DMS53 treated with DMSO at 0.1 percent for 48 hours (cell line): ENCODE results near the gene MRGPRD.

ENCODE experiments used
- DNase-seq: peaks from one replicate; lab custom pipeline; 2025; ENCODE audit not compliant: unreplicated experiment; lab: John Stamatoyannopoulos, UW

Gene MRGPRD

GRCh38 chr11:68948935-68949334 is 31.9 kb downstream of the MRGPRD start:
- no peak for DNase-seq

GRCh38 chr11:68948496-68948895 is 32.3 kb downstream of the MRGPRD start:
- no peak for DNase-seq

DNA sequence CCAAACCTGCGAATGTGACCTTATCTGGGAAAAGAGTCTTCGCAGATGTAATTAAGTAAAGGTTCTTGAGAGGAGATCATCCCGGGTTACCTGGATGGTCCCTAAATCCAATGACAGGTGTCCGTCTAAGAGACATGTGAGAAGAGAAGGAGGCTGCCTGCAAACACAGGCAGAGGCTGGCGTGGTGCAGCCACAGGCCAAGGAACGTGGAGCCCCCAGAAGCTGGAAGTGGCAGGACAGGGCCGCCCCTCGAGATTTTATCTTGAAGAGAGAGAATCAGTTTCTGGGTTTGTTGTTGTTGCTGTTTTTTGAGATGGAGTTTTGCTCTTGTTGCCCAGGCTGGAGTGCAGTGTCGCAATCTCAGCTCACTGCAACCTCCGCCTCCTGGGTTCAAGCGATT is 33.6 kb downstream of the MRGPRD start:
- DNase-seq: no peak

GRCh38 chr11:68946416-68947090 is 34.2 kb downstream of the MRGPRD start:
- no peak for DNase-seq

GRCh38 chr11:68942751-68943271 is 38.0 kb downstream of the MRGPRD start:
- DNase-seq: no peak

DNA sequence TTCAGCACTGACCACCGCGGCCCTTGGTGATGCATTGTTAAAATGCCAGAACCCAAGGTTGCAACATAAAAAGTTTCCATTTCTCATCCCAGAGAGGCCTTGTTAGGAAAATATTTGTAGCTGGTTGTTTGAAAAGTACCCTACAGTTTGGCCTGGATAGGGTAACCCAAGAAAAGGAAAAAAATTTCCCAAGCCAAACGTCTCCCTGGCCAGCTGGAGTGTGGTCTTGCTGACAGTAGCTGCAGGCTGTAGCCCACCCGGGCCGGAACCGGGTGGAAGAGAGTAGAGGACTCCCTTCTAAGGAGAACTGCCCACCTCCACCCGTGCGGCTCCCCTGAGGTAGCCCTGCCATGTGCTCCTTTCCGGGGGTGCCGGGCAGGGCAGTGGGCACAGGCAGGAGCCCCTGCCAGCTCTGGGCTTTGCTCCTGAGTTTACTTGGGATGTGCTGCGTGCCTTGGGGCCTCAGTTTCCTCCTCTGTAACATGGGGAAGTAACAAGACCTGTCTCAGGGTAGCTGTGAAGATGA is 38.6 kb downstream of the MRGPRD start:
- DNase-seq: no peak

DNA sequence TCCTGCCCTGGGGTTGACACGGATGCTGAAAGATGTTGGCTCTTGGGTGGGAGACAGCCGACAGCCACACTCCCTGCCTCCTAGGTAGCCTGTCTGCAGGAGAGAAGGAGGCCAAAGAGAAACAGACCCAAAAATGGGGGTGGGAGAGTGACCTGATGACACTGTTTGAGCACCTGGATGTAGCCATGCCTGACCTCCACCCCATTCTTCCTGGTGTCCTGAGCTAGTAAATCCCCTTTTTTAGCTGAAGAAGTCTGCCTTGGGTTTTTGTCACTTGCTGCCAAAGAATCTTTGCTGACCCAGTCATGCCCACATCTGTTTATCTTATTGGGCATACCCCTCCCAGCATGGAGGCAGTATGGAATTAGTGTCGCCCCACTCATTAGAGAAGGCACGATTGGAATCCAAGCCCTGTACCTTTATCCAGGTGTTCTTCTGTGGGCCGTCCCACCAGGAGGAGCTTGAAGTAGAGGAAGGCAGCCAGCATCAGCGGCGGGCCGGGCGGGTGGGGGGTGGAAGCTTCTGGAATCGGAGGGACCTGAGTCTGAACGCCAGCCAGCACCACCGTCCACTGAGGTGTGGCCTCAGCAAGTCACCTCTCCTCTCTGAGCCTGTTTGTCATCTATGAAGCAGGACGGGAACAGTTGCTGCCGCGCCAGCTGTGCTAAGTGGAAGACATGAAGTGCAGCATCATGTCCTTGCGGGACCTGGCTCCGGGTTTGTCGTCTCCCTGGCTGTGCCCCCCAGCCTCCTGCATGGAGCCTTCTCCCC is 39.3 kb downstream of the MRGPRD start:
- DNase-seq: no peak

- DNase-seq: no peak
Measured at GRCh38 chr11:68940651-68941323, 40.0 kb downstream of the MRGPRD start.

GRCh38 chr11:68939583-68940555 is 40.9 kb downstream of the MRGPRD start:
- no peak for DNase-seq

- DNase-seq: no peak
Measured at GRCh38 chr11:68938816-68939582, 41.8 kb downstream of the MRGPRD start.

DNA sequence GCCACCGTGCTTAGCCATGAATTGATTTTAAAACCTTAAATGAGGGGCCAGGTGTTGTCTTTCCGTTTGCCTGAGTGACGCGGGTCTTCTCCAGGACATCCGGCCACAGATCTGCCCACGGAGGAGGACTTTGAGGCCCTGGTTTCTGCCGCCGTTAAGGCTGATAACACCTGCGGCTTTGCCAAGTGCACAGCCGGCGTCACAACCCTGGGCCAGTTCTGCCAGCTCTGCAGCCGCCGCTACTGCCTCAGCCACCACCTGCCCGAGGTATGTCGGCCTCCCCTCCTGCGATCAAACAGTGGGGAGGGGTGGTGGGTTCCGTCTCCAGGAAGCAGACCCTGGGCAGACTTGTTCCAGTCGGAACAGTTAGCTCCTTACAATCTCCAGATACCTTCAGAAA is 42.7 kb downstream of the MRGPRD start:
- no peak for DNase-seq

DNA sequence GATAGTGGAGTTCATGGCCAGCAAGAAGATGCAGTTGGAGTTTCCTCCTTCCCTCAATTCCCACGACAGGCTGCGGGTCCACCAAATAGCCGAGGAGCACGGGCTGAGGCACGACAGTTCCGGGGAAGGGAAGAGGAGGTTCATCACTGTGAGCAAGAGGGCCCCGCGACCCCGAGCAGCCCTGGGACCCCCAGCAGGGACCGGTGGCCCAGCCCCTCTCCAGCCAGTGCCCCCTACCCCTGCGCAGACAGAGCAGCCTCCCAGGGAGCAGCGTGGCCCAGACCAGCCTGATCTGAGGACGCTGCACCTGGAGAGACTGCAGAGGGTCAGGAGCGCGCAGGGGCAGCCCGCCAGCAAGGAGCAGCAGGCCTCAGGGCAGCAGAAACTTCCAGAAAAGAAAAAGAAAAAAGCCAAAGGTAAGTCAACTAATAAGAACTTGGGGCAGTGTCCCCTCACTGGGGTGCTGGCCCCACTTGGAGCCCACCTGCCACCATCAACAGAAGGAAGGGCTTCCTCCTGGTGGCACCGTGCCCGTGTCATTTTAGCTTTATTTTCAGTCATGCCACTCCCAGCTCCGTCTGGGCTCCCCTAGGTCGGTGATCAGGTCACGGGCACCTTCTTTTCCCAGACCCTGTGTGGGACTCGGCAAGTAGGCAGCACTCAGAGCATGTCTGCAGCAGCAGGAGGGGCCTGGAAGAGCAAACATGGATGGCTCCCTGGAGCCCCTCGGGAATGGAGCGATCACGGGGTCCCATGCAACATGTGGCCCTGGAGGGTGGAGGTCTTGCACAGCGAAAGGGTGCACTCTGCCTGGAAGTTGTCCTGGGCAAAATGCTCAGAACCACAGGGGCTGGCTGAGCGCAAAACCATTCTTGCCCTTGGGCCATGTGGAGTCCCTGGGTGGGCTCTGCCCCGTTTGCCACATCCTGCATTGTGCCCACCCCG is 43.8 kb downstream of the MRGPRD start:
- DNase-seq: no peak

DNA sequence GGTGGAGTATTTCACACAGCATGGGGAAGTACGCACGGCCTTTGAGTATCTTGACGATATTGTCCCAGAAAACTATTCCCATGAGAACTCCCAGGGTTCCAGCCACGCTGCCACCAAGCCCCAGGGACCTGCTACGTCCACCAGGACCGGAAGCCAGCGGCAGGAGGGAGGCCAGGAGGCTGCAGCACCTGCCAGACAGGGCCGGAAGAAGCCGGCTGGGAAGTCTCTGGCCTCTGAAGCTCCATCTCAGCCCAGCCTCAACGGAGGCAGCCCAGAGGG is 44.5 kb downstream of the MRGPRD start:
- DNase-seq: no peak

DNA sequence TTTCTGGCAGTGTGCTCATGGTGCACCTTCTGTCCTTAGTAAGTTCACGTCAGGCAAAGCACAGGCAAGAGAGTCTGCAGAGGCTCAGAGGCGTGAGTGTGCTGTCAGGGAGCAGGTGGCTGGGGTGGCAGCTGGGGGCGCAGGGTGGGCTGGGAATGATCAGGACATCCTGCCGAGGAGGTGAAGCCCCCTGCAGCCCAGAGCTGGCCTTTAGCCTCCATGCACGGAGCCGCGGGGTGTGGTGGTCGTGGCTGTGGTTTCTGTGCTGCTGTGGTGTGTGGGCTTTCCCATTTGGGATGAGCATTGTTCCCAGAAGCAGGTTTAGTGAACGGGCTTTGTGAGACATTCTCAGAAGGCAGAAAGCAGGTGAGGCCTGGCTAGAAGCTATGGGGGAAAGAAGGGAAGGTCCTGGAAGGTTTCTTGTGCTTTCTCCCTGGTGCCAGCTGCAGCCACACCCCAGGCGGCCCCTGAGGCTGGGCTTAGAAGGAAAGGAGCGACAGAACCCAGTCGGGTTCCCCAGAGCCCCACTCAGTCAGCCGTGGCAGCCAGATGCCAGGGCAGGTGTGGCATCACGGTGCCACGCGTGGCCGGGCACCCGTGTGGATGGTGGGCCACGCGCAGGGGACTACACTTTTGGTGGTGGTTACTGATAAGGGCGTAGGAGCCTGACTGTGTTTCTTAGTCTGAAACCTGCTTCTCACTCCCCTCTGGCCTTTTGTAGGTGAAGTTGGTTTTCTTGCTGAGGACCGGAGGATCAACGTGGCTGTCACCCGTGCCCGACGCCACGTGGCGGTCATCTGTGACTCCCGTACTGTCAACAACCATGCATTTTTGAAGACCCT is 45.0 kb downstream of the MRGPRD start:
- DNase-seq: no peak

DNA sequence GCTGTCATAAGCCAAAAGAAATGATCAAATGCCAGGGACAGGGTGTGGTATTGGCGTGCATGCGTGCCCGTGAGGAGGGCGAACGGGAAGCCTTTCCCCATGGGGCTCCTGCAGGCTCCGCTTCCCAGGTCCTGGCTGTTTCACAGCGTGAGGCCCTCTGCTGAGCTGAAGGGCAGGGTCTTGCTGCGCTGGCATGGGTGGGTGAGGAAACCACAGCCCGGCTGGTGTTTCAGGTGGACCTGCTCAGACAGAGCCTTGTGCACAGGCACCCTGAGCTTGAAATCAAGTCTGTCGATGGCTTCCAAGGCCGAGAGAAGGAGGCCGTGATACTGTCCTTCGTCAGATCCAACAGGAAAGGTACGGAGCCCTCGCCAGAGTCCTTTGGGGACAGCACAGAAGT is 45.7 kb downstream of the MRGPRD start:
- DNase-seq: no peak

GRCh38 chr11:68934666-68935065 is 46.1 kb downstream of the MRGPRD start:
- no peak for DNase-seq

- DNase-seq: no peak
Measured at GRCh38 chr11:68934321-68934645, 46.5 kb downstream of the MRGPRD start.
